Activated naive CD4-positive, alpha-beta T cell treated with anti-CD3 and anti-CD28 coated beads, Interleukin-2, amount 50 U/mL, for 72 hours (primary cell): ENCODE results near the gene ETV6. TPM values are rescaled to one million over a fixed set of nuclear protein-coding genes. Genes with fewer than 3 reads are reported as not detected.

Source experiments
- ATAC-seq, 2 donors: fragments of 150-1000 bp; cut with Tn5 transposase; 2 replicates each; pipeline ENCODE4 v1.10.0; 2021; ENCODE audit warnings: mild to moderate bottlenecking in 2 of 2, moderate library complexity in 2 of 2
- DNase-seq, 2 donors: peaks; one replicate each; pipeline ENCODE4 v3.0.0; 2021 to 2022; ENCODE audit warnings: low spot score in 2 of 2
- H3K27ac Mint-ChIP-seq, 2 donors: one replicate each; pipeline ENCODE4 v1.8.0; 2022; ENCODE audit warnings: mild to moderate bottlenecking in 2 of 2, mixed read lengths in 2 of 2
- H3K36me3 Mint-ChIP-seq, 2 donors: one replicate each; pipeline ENCODE4 v1.8.0; 2022; ENCODE audit warnings: mixed read lengths in 2 of 2
- H3K9me3 Mint-ChIP-seq, 2 donors: one replicate each; pipeline ENCODE4 v1.8.0; 2022; ENCODE audit warnings: mixed read lengths in 2 of 2
- total RNA-seq, 2 donors: library from RNA; stranded (reverse); gene quantifications; one replicate each; pipeline ENCODE4 v1.2.3, GENCODE V29; 2022

The ETV6 gene
- total RNA-seq, 2 donors from 2014 or later, result 15.2 to 80.7 TPM

DNA sequence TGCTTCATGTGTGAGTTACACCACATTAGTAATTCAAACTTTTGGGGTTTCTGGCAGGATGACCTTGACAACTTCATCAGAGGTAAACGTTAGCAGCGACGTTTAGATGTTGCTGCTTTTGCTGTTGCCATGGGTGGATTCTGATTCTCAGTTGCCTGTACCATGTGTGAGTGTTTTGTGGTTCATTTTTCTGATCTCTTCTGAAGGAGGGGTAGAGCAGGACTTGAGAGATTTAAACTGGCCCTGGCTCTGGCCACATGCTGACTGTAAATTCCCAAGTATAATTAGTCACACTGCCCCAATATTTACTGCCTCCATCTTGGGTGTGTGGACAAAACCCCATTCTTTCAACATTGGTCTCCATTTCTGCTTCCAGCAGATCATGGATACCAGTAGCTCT is 110.4 kb downstream of the ETV6 start:
- Mint-ChIP-seq H3K9me3 (no peaks in the 10 kb centered on the region), H3K27ac (no peak overlapping the region), H3K36me3 (peaks cover 21 to 60% of the 10 kb centered on the region in 2 donors)
- DNase-seq (no peak), ATAC-seq (no peak)

DNA sequence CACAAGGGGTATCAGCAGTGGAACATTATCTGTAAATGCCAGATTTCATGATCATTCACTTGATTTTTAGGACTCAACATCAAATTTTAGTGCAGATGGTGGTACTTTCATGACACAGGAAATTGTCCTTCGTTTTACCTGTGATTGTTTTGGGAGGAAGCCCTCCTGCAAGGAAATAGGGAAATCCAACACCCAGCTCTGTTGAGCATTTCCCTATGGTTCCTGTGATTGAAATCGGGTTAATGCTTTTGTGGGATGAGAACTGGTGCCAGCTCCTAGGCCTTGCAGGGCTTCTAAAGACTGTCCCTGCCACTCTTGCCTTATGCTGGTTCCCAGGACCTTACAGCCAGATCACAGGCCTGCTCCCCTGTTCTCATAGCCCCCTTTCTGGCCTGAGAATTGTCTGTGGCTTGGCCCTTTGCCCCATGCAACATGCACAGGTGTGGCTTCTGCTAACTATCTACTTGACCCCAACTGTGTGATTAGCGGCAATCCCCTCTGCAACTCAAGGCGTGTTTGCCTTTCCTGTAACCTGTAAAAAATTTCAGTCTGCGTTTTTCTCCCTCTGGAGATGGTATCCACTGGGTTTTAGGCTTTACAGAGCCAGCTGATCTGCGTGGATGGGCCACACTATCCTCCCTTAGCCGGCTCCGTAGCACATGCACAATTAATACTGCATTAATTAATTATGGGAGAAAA is 112.5 kb downstream of the ETV6 start:
- Mint-ChIP-seq H3K36me3 (peaks cover 16 to 49% of the 10 kb centered on the region in 2 donors), H3K27ac (no peak overlapping the region), H3K9me3 (no peaks in the 10 kb centered on the region)
- DNase-seq (no peak), ATAC-seq (no peak)

DNA sequence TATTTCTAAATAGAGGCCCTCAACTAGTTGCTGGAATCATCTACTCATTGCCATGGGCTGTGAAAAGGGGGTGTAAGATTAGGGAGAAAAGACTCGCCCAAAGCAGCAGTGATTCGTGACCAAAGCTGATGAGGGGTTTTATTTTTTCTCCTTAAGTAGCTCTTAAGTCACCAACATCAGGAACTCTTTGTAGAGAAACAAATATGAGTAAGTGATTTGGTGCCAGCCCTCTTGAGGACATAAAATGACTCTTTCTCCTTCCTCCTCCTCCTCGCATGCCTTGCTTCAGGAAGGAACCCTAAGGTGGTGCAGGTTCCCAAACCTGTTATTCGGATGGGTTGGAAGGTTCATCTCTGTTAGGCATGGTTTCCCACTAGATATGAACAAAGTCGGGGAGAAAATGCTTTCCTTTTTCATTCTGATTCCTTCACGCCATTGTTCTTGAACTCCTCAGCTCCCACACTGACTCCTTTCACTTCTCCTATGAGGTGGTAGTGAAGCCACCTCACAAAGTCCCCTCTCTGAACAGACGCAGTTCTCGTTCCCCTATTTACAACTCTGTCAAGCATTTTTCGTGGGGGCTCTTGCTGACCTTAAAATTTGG is 113.4 kb downstream of the ETV6 start:
- peak in 1 of 2 donors; percentile 19 for DNase-seq
- Mint-ChIP-seq H3K36me3 (peaks cover 16 to 57% of the 10 kb centered on the region in 2 donors), H3K27ac (peak overlapping the region in 1 of 2 donors; percentile 86), H3K9me3 (no peaks in the 10 kb centered on the region)
- peak; percentile 30 to 39 for ATAC-seq

DNA sequence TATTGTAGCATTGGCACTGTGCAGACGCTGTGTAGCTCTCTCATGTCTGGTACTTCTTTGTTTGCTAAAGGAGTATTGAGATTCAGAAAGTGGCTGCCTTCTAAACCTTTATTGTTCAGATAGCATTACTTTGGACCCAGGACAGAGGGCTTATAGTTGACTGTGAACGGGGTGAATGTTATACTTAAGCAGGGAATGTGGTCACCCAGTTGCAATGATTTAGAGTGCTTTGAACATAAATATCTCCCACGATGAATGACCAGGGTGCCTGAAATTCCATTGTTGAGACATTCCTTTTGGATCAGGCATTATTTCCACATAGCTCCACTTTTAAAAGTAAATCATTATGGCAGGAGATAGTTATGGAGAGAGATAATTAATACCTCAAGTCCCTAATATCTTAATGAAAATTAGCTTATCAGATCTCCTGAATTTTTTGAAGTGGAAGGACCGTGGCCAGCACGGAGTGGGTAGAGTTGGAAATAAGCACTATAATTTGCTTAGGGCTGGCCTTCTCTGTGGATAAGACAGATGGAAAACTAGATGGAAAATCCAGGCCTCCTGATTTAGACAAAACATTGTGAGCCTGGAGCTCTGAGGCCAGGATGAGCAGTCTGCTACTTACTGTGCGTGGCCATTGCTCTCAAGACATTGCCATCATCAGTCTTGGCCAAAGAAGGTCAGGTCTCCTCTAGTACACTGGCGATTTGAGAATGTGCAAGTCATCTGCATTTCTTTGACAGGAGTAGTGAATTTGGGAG is 114.5 kb downstream of the ETV6 start:
- H3K9me3 Mint-ChIP-seq, result no peaks in the 10 kb centered on the region
- H3K36me3 Mint-ChIP-seq, result peaks cover 16 to 62% of the 10 kb centered on the region in 2 donors
- H3K27ac Mint-ChIP-seq, result peak overlapping the region; percentile 36 to 42
- DNase-seq (no peak), ATAC-seq (no peak)

DNA sequence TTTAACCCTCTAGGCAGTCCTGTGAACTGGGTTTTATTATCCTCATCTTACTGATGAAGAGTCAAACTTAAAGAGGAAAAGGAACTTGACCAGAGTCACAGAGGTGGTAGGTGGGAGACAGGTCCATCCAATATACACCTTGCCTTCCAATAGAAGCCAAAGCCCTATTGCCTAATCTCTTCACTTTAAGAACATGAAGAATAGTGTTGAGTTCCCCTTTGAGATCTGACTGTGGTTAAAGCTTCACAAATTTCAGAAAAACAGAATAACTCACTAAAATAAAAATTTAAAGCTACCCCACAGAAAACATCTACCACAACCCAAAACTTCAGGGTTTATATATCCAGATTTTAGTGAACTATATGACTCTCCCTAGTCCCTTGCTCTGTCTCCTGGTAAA is 115.4 kb downstream of the ETV6 start:
- H3K27ac Mint-ChIP-seq, result peak overlapping the region; percentile 80 to 90
- ATAC-seq (no peak), DNase-seq (no peak)
- H3K36me3 Mint-ChIP-seq, result peaks cover 22 to 62% of the 10 kb centered on the region in 2 donors
- no peaks in the 10 kb centered on the region for H3K9me3 Mint-ChIP-seq

DNA sequence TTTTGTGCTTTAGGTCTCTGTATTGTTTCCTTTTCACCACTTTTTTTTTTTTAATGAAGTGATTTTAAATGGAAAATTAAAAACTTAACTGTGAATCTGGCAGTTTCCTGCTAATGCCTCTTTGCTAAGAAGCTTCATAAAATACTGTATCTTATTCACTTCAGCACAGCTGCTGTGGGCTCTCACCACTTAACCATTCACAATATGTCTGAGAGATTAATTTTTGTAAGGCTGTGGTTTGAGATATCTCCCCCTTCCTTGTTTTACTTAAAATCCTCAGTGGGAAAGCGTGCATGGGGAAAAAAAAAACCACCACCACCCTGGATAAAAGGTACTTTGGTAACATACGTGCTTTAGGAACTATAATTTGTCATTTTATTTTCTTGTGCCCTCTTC is 115.9 kb downstream of the ETV6 start:
- peak overlapping the region; percentile 80 to 90 for H3K27ac Mint-ChIP-seq
- H3K9me3 Mint-ChIP-seq, result no peaks in the 10 kb centered on the region
- ATAC-seq (peak; percentile 41 to 61), DNase-seq (no peak)
- H3K36me3 Mint-ChIP-seq, result peaks cover 17 to 61% of the 10 kb centered on the region in 2 donors

DNA sequence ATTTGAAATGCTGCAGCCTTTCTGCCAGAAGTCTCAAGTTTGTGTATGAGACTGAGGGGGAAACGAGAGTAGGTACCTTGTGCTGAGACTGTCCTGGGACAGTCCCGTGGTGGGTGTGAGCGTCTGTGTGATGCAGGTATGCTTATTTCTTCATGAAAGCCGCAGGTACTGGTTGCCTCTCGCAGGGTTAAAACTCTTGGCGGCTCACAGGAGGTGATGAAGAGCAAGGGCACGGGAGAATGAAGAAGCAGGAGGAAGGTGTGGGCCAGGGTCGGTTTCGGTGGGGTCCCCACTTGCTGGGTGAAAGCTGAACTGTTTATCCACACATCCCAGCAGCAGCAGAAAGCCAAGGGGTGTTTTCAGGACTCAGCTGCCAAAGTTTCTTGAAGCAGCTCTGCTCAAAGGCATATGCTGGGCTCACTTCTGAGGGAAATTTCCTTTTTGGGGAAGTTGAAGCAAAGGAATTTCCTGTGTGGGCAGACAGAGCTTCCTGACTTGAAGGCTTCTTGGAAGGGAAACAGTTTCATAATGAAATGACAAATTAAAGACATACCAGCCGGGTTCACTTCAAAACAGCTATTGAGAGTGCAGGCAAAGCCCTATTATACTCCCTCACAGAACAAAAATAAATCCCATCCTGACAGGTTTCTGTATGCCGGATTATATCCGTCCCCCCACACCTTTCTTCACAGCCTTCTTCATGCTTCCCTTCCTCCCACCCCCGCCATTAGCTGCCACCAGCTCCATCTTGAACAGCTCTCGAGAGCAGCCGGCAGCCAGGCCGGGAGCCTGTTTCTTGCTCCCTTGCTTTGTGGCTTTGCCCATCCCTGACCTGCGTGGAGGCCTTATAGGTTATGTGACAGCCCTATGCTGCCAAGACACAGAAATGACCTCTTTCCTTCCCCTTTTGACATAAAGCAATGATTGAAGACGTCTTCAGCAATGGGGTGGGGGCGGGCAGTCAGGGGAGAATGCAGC is 116.6 kb downstream of the ETV6 start:
- DNase-seq (peak; percentile 69 to 81), ATAC-seq (peak; percentile 91 to 93)
- no peaks in the 10 kb centered on the region for H3K9me3 Mint-ChIP-seq
- peaks cover 16 to 58% of the 10 kb centered on the region in 2 donors for H3K36me3 Mint-ChIP-seq
- H3K27ac Mint-ChIP-seq, result peak overlapping the region; percentile 80 to 90

DNA sequence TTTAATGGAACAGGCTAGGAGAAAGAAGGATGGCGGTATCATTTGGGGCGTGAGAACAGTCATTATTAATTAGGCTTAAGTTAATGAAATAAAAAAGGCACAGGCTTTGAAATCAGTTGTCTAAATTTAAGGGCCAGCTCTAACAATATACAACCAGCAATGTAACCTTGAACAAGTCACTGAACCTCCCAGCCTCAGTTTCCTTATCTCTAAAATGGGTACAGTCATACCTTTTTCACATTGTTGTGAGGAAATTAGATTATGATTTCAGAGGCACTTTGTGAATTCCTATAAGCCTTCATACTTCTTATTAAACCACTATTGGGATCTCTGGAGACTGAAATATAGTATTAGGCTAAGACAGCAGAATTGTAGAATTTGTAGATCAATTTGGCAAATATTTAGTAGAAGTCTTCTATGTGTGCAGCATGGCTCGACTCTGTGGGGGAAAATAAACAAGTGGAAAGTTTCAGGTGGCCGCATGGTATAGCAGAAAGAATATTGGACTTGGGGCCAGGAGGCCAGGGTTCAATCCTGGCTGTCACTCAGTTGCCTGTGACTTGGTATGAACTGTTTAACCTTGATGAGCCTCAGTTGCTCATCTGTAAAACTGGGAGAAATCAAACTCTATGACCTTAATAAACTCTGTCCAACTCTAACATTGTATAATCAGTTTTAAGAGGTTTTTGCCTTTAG is 117.7 kb downstream of the ETV6 start:
- peaks cover 17 to 58% of the 10 kb centered on the region in 2 donors for H3K36me3 Mint-ChIP-seq
- H3K27ac Mint-ChIP-seq, result peak overlapping the region; percentile 80 to 90
- H3K9me3 Mint-ChIP-seq, result no peaks in the 10 kb centered on the region
- ATAC-seq (no peak), DNase-seq (no peak)

DNA sequence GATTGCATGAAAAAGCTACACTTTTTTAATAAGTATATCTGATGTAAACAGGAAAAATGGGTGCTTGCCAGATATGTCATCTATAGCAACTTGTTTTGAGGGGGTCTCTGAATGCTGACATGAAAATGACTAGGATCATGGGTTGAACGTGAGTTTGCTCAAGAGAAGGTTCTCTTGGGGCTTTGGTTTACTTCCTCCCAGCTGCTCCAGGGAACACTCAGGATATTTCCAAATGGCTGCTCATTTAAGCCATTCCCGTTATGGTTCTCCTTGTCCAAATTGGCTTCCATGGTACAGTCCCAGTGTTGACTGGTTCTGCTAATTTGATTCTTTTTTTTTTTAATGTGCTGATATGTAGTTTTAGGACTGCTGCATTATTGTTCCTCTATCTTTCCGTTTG is 118.3 kb downstream of the ETV6 start:
- ATAC-seq (no peak), DNase-seq (no peak)
- peak overlapping the region in 1 of 2 donors; percentile 18 for H3K27ac Mint-ChIP-seq
- H3K36me3 Mint-ChIP-seq, result peaks cover 23 to 64% of the 10 kb centered on the region in 2 donors
- no peaks in the 10 kb centered on the region for H3K9me3 Mint-ChIP-seq

DNA sequence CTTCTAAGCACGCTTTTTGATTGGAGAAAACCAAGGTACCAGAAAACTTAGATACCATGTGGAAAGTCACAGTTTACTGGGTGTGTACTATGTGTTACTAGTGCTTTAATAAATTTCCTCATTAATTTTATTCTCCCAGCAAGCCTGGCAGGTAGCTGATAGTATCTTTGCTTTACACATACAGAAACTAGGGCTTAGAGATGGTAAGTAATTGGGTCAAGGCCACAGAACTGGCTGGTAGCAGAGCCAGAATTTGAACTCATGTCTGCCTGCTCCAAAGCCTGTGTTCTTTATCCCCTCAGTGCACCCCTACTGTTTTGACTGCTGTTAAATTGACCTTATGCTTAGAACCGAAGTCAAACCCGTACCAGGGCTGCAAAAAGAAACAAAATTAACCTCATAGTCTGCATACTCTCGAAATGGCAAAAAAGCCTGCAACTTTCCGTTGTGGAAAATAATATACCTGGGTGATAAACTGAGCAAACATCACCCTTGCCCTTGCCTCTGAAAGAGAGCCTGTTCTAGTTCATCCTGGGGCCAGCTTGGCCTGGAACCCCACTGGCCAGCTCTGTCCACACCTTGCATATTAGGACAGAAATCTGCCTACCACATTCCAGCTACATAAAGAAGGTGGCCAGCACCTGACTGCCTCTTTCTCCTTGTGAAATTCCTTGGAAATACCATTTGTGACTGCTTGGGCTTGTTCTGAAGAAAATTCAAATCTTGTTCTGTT is 118.9 kb downstream of the ETV6 start:
- no peak for ATAC-seq
- Mint-ChIP-seq H3K9me3 (no peaks in the 10 kb centered on the region), H3K27ac (no peak overlapping the region), H3K36me3 (peaks cover 23 to 62% of the 10 kb centered on the region in 2 donors)
- no peak for DNase-seq

DNA sequence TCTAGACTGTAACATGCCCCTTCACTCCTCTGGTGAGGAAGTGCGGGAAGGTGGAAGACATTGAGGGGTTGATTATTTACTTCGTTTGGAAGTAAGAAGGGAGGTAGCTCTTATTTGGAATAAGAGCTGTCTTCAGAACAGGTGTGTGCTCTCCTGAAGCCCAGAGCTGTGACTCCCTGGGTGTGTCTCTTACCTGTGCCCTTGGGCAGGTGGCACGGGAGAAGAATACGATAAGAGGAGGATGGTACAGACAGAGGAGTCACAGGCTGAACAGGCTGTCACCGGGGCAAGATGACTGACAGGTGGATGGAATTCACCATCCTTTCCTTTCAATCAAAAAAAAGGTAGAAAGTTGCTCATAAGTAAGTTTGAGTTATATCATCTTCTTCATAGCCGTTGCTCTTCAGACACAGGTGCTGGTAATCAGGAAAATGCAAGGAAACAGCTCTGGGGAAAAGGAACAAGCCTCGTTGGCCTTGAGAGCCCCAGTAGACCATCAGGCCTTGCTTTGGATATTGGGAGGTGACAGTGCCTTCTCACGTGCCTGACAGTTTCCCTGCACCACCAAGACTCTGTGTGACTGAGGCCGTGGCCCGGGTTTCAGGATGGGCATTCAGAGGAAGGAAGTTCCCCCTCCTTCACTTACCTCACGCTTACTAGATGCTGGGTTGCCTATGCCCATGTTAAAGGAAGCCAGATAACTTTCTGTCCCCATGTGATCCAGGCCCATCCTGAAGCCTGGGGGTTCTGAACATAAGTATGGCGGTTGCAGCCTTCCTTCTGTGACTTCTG is 120.4 kb downstream of the ETV6 start:
- Mint-ChIP-seq H3K36me3 (peaks cover 24 to 65% of the 10 kb centered on the region in 2 donors), H3K9me3 (no peaks in the 10 kb centered on the region), H3K27ac (peak overlapping the region in 1 of 2 donors; percentile 90)
- no peak for ATAC-seq
- no peak for DNase-seq

DNA sequence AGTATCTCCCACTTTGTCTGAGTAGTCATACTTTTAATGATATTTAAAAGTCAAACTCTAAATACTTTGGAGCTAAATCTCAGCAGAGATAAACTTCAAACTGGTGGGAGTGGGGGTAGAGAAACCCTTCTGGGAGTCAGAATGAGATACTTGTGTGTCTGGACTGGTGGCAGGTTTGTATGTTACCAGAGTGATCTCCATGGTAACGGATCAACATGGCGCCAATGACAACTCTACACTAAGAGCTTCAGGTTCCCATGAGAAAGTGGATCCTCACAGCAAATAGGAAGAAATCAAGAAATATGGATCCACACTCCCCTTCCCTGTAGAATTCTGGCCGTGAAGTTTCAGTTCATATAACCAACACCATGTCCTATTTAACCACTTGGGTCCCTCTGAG is 121.9 kb downstream of the ETV6 start:
- DNase-seq, result peak in 1 of 2 donors; percentile 37
- Mint-ChIP-seq H3K27ac (peak overlapping the region; percentile 80 to 97), H3K36me3 (peaks cover 26 to 70% of the 10 kb centered on the region in 2 donors), H3K9me3 (no peaks in the 10 kb centered on the region)
- peak; percentile 32 to 75 for ATAC-seq

DNA sequence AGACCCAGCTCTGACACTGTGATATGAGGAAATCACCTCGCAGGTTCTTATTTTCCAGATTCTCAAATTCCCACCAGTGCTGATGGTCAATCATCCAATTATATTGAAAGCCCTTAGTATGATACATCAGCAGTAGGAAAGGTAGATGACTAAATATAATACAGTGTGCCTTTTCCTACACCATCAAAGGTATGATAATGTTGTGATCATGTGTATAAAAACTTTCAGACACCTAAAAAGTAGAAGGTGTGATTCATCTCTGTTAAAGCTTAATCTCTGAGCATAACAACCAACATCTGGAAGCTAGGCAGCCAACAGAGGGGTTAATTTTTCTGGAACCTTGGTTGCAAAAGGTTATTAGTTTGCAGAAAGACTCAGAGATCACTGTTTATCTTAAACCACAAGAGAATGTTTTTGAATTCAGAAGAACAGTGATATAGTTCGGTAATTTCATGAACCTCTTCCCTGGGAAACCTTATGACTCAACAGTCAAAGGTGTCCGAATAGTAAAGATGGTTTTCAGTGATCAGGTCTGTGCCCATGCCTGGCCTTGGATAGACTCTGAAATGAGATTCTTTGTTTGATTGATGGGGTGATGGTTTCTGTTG is 122.5 kb downstream of the ETV6 start:
- DNase-seq (no peak), ATAC-seq (peak; percentile 89 to 93)
- Mint-ChIP-seq H3K9me3 (no peaks in the 10 kb centered on the region), H3K27ac (peak overlapping the region; percentile 80 to 97), H3K36me3 (peaks cover 26 to 72% of the 10 kb centered on the region in 2 donors)
